ENCODE data around the gene NACC1.

NACC1 gene

GRCh38 chr19:13090511-13091231 is 27.4 kb upstream of the NACC1 start:
- no peaks in the 10 kb centered on the region; the same call in 1 of the 2 replicates for H3K36me3 ChIP-seq (ENCODE audit: insufficient read depth, low read length)
- no peak overlapping the region for H3K4me3 ChIP-seq
- DNase-seq (ENCODE audit: low read depth, low spot score), result no peak
- peak overlapping the region; percentile 80 for H3K27ac ChIP-seq
- H3K9me3 ChIP-seq (ENCODE audit: low read depth, low read length), result no peaks in the 10 kb centered on the region
- TF ChIP-seq EZH2 (IDR thresholded peaks at IDR 0.05) (no peak), POLR2AphosphoS5 (IDR thresholded peaks at IDR 0.05; ENCODE audit: borderline replicate concordance, low read depth, low read length) (no peak), FOXP2 (optimal IDR thresholded peaks at IDR 0.05; ENCODE audit: control extremely low read depth, extremely low read length, insufficient read depth) (no peak)
- peak overlapping the region; percentile 20 for H3K9ac ChIP-seq (ENCODE audit: insufficient read length)

- no peak overlapping the region for H3K9ac ChIP-seq (ENCODE audit: insufficient read length)
- TF ChIP-seq EZH2 (IDR thresholded peaks at IDR 0.05), result no peak
- TF ChIP-seq POLR2AphosphoS5 (IDR thresholded peaks at IDR 0.05; ENCODE audit: borderline replicate concordance, low read depth, low read length), result no peak
- no peak overlapping the region for H3K4me3 ChIP-seq
- no peaks in the 10 kb centered on the region for H3K9me3 ChIP-seq (ENCODE audit: low read depth, low read length)
- DNase-seq (ENCODE audit: low read depth, low spot score), result no peak
- peak overlapping the region; percentile 80 for H3K27ac ChIP-seq
- H3K36me3 ChIP-seq (ENCODE audit: insufficient read depth, low read length), result no peaks in the 10 kb centered on the region; the same call in 1 of the 2 replicates
These were observed 26.5 kb upstream of the NACC1 start for GRCh38 chr19:13091400-13092157.

- DNase-seq (ENCODE audit: low read depth, low spot score), result no peak
- Histone ChIP-seq H3K9ac (ENCODE audit: insufficient read length) (no peak overlapping the region), H3K36me3 (ENCODE audit: insufficient read depth, low read length) (no peaks in the 10 kb centered on the region; the same call in 1 of the 2 replicates), H3K4me3 (no peak overlapping the region), H3K9me3 (ENCODE audit: low read depth, low read length) (no peaks in the 10 kb centered on the region), H3K27ac (peak overlapping the region; percentile 80)
- TF ChIP-seq POLR2AphosphoS5 (IDR thresholded peaks at IDR 0.05; ENCODE audit: borderline replicate concordance, low read depth, low read length), result no peak
- no peak for TF ChIP-seq EZH2 (IDR thresholded peaks at IDR 0.05)
- no peak for TF ChIP-seq FOXP2 (optimal IDR thresholded peaks at IDR 0.05; ENCODE audit: control extremely low read depth, extremely low read length, insufficient read depth)
These were observed 25.9 kb upstream of the NACC1 start for GRCh38 chr19:13092158-13092543.

GRCh38 chr19:13092606-13093235 is 25.3 kb upstream of the NACC1 start:
- DNase-seq (ENCODE audit: low read depth, low spot score), result no peak

GRCh38 chr19:13093407-13094105 is 24.5 kb upstream of the NACC1 start:
- Histone ChIP-seq H3K9me3 (ENCODE audit: low read depth, low read length) (no peaks in the 10 kb centered on the region), H3K27ac (peak overlapping the region; percentile 53), H3K36me3 (ENCODE audit: insufficient read depth, low read length) (no peaks in the 10 kb centered on the region), H3K9ac (ENCODE audit: insufficient read length) (no peak overlapping the region), H3K4me3 (peak overlapping the region; percentile 30; the same call in 1 of the 2 replicates)
- TF ChIP-seq POLR2AphosphoS5 (IDR thresholded peaks at IDR 0.05; ENCODE audit: borderline replicate concordance, low read depth, low read length) (no peak), FOXP2 (optimal IDR thresholded peaks at IDR 0.05; ENCODE audit: control extremely low read depth, extremely low read length, insufficient read depth) (peak; percentile 69), EZH2 (IDR thresholded peaks at IDR 0.05) (no peak)
- peak; percentile 81 for DNase-seq (ENCODE audit: low read depth, low spot score)

More at GRCh38 chr19:13092606-13093235, 25.3 kb upstream of the NACC1 start:
- Histone ChIP-seq H3K4me3 (no peak overlapping the region), H3K27ac (peak overlapping the region; percentile 80), H3K9me3 (ENCODE audit: low read depth, low read length) (no peaks in the 10 kb centered on the region), H3K9ac (ENCODE audit: insufficient read length) (no peak overlapping the region), H3K36me3 (ENCODE audit: insufficient read depth, low read length) (no peaks in the 10 kb centered on the region)
- TF ChIP-seq EZH2 (IDR thresholded peaks at IDR 0.05) (no peak), FOXP2 (optimal IDR thresholded peaks at IDR 0.05; ENCODE audit: control extremely low read depth, extremely low read length, insufficient read depth) (no peak), POLR2AphosphoS5 (IDR thresholded peaks at IDR 0.05; ENCODE audit: borderline replicate concordance, low read depth, low read length) (no peak)

GRCh38 chr19:13094106-13094504 is 24.0 kb upstream of the NACC1 start:
- Histone ChIP-seq H3K27ac (peak overlapping the region; percentile 47; the same call in 1 of the 2 replicates), H3K9ac (ENCODE audit: insufficient read length) (no peak overlapping the region), H3K4me3 (peak overlapping the region; percentile 30; the same call in 1 of the 2 replicates), H3K9me3 (ENCODE audit: low read depth, low read length) (no peaks in the 10 kb centered on the region), H3K36me3 (ENCODE audit: insufficient read depth, low read length) (no peaks in the 10 kb centered on the region)
- no peak for DNase-seq (ENCODE audit: low read depth, low spot score)
- TF ChIP-seq FOXP2 (optimal IDR thresholded peaks at IDR 0.05; ENCODE audit: control extremely low read depth, extremely low read length, insufficient read depth), result no peak
- TF ChIP-seq EZH2 (IDR thresholded peaks at IDR 0.05), result no peak
- TF ChIP-seq POLR2AphosphoS5 (IDR thresholded peaks at IDR 0.05; ENCODE audit: borderline replicate concordance, low read depth, low read length), result no peak

GRCh38 chr19:13094771-13095392 is 23.2 kb upstream of the NACC1 start:
- Histone ChIP-seq H3K9ac (ENCODE audit: insufficient read length) (no peak overlapping the region), H3K36me3 (ENCODE audit: insufficient read depth, low read length) (no peaks in the 10 kb centered on the region), H3K4me3 (0 out of 2 replicates have a peak overlapping the region, but pooled peaks have one; percentile 22), H3K27ac (peak overlapping the region; percentile 47), H3K9me3 (ENCODE audit: low read depth, low read length) (no peaks in the 10 kb centered on the region)
- no peak for DNase-seq (ENCODE audit: low read depth, low spot score)
- TF ChIP-seq FOXP2 (optimal IDR thresholded peaks at IDR 0.05; ENCODE audit: control extremely low read depth, extremely low read length, insufficient read depth) (no peak), EZH2 (IDR thresholded peaks at IDR 0.05) (no peak), POLR2AphosphoS5 (IDR thresholded peaks at IDR 0.05; ENCODE audit: borderline replicate concordance, low read depth, low read length) (no peak)
